WTC11 (cell line): Measurements from ENCODE around the gene ATG7. TPM values are rescaled to one million over a fixed set of nuclear protein-coding genes. Genes with fewer than 3 reads are reported as not detected.
"Not testable (repeated sequence)": the region's sequence is repeated elsewhere in the genome, so short reads cannot be mapped to it uniquely, and the experiment has no call there.

Experiments used
- ATAC-seq: fragments of 200-7000 bp; cut with Tn5 transposase; 2 replicates; pipeline ENCODE4 v1.10.0; 2021; ENCODE audit warnings: mild to moderate bottlenecking, moderate library complexity
- CTCF ChIA-PET: fragments of 300-600 bp; sonication (Branson Sonifier 250); formaldehyde crosslinking; loops from one replicate; lab custom pipeline; 2021; ENCODE audit warnings: antibody characterized with exemption; lab: Charles Lee
- POLR2A ChIA-PET: fragments of 350-600 bp; sonication (Branson Sonifier 250); formaldehyde crosslinking; loops from one replicate; lab custom pipeline; 2021; ENCODE audit warnings: antibody characterized with exemption; lab: Charles Lee
- DNase-seq: peaks from one replicate; pipeline ENCODE4 v3.0.0; 2021; ENCODE audit warnings: low spot score
- H3K27ac Mint-ChIP-seq: 2 replicates; pipeline ENCODE4 v1.8.0; 2021; ENCODE audit warnings: mixed read lengths
- H3K27me3 Mint-ChIP-seq: 2 replicates; pipeline ENCODE4 v1.8.0; 2021; ENCODE audit warnings: low read depth, mild to moderate bottlenecking, moderate library complexity, mixed read lengths
- H3K36me3 Mint-ChIP-seq: 2 replicates; pipeline ENCODE4 v1.8.0; 2021; ENCODE audit warnings: mixed read lengths
- H3K4me1 Mint-ChIP-seq: 2 replicates; pipeline ENCODE4 v1.8.0; 2022; ENCODE audit warnings: mixed read lengths
- H3K4me3 Mint-ChIP-seq: 2 replicates; pipeline ENCODE4 v1.8.0; 2021; ENCODE audit warnings: mild to moderate bottlenecking, moderate library complexity, mixed read lengths
- H3K9me3 Mint-ChIP-seq: 2 replicates; pipeline ENCODE4 v1.8.0; 2021; ENCODE audit warnings: mixed read lengths
- CDX4 ChIP-seq: fragments of 250-450 bp; sonication (Bioruptor Pico); IDR thresholded peaks from 2 replicates; pipeline ENCODE4 v1.9.0; 2021; ENCODE audit warnings: moderate library complexity, mild to moderate bottlenecking, inconsistent platforms, borderline replicate concordance
- CREM ChIP-seq: sonication (generic); formaldehyde crosslinking; IDR thresholded peaks from 2 replicates; pipeline ENCODE4 v1.8.1; 2022; ENCODE audit warnings: mild to moderate bottlenecking, missing genetic modification reagents, moderate library complexity
- CTCF ChIP-seq: fragments of 200-600 bp; IDR thresholded peaks from 2 replicates; pipeline ENCODE4 v1.8.0; 2022; ENCODE audit warnings: antibody characterized with exemption
- FOXK1 ChIP-seq: sonication (generic); formaldehyde crosslinking; IDR thresholded peaks from 2 replicates; pipeline ENCODE4 v1.8.0; 2022; ENCODE audit warnings: mild to moderate bottlenecking, moderate library complexity, missing genetic modification reagents
- FOXP1 ChIP-seq: sonication (generic); formaldehyde crosslinking; IDR thresholded peaks from 2 replicates; pipeline ENCODE4 v1.8.0; 2022; ENCODE audit warnings: missing genetic modification reagents, mild to moderate bottlenecking, moderate library complexity, borderline replicate concordance
- FOXP4 ChIP-seq: sonication (generic); formaldehyde crosslinking; IDR thresholded peaks from 2 replicates; pipeline ENCODE4 v1.8.0; 2022; ENCODE audit warnings: mild to moderate bottlenecking, missing genetic modification reagents
- GRHL2 ChIP-seq: fragments of 250-450 bp; sonication (Bioruptor Pico); IDR thresholded peaks from 2 replicates; pipeline ENCODE4 v1.8.0; 2022; ENCODE audit warnings: mild to moderate bottlenecking, moderate library complexity; ENCODE audit not compliant: insufficient replicate concordance, severe bottlenecking
- GTF2I ChIP-seq: fragments of 250-450 bp; sonication (Bioruptor Pico); conservative IDR thresholded peaks from 2 replicates; pipeline ENCODE4 v1.4.0; 2021; ENCODE audit warnings: mild to moderate bottlenecking
- KAT7 ChIP-seq: sonication (generic); formaldehyde crosslinking; IDR thresholded peaks from 2 replicates; pipeline ENCODE4 v1.8.1; 2023; ENCODE audit warnings: missing genetic modification reagents, mild to moderate bottlenecking, borderline replicate concordance
- MAX ChIP-seq: sonication (generic); formaldehyde crosslinking; IDR thresholded peaks from 2 replicates; pipeline ENCODE4 v1.8.0; 2022; ENCODE audit warnings: mild to moderate bottlenecking, missing genetic modification reagents
- MXD4 ChIP-seq: fragments of 250-450 bp; sonication (Bioruptor Pico); IDR thresholded peaks from 2 replicates; pipeline ENCODE4 v1.8.0; 2021; ENCODE audit warnings: mild to moderate bottlenecking, moderate library complexity, borderline replicate concordance
- MYBL2 ChIP-seq: sonication (generic); formaldehyde crosslinking; IDR thresholded peaks from 2 replicates; pipeline ENCODE4 v1.8.1; 2023; ENCODE audit warnings: mild to moderate bottlenecking, moderate library complexity, missing genetic modification reagents
- RORB ChIP-seq: fragments of 250-450 bp; sonication (Bioruptor Pico); IDR thresholded peaks from 2 replicates; pipeline ENCODE4 v1.9.0; 2021; ENCODE audit warnings: mild to moderate bottlenecking
- SOX15 ChIP-seq: fragments of 250-450 bp; sonication (Bioruptor Pico); IDR thresholded peaks from 2 replicates; pipeline ENCODE4 v1.9.0; 2021; ENCODE audit warnings: mild to moderate bottlenecking
- ZMAT4 ChIP-seq: fragments of 250-450 bp; sonication (Bioruptor Pico); IDR thresholded peaks from 2 replicates; pipeline ENCODE4 v1.9.0; 2021; ENCODE audit warnings: mild to moderate bottlenecking
- ZNF138 ChIP-seq: sonication (generic); formaldehyde crosslinking; conservative IDR thresholded peaks from 2 replicates; pipeline ENCODE4 v1.8.1; 2022; ENCODE audit warnings: mild to moderate bottlenecking, moderate library complexity, missing genetic modification reagents
- ZNF232 ChIP-seq: sonication (generic); formaldehyde crosslinking; IDR thresholded peaks from 2 replicates; pipeline ENCODE4 v1.8.0; 2022; ENCODE audit warnings: mild to moderate bottlenecking, missing genetic modification reagents
- total RNA-seq: library from RNA; stranded (reverse); gene quantifications from 3 replicates; pipeline ENCODE4 v1.2.3, GENCODE V29; 2021
- TF ChIP-seq, protein P1 (sequence below): sonication (generic); formaldehyde crosslinking; IDR thresholded peaks from 2 replicates; pipeline ENCODE4 v1.8.1; 2022; ENCODE audit warnings: mild to moderate bottlenecking, missing genetic modification reagents, moderate library complexity, borderline replicate concordance

Gene ATG7
- total RNA-seq, 1 experiment from 2014 or later, result 17.5 TPM

DNA sequence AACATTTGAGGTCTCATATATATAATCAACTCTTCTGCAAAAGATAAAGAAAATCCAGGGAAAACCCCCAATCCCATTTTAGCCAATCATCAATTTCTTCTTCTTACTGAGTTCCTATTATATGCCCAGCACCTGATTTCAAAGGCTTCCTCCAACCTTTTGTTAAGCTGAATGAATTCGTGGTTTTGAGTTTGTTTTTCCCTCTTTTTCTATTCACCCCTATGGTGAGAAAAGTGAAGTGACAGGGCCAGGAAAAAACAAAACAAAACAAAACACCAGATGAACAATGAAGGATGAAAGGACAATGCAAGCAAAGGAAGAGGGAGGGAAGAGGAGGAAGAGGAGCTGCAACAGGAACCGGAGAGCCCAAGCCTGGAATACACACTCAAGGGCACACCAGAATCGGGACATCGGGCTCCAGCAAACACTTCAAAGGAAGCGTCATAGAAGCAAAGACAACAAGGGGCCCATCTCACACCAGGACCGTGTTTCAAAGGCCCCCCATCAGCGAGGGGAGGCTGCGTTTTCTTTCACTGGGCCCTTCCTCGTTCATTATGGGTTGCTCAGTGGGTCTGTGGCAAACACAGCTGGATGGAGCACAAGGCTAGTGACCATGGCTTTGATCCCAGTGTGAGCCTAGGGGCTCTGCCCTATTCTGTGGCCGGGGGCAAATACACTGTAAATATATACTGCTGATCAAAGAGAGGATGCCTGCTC lies 321.3 kb downstream of the ATG7 start:
- Mint-ChIP-seq H3K27ac (peak overlapping the region; percentile 81), H3K36me3 (peaks cover 26% of the 10 kb centered on the region), H3K4me1 (peaks cover 60% of the 10 kb centered on the region), H3K9me3 (peaks cover 16% of the 10 kb centered on the region)
- DNase-seq, result no peak
- TF ChIP-seq CDX4 (CRISPR knock-in tag) (no peak), MXD4 (no peak)
- TF ChIP-seq, all 79 proteins: peak for 0
- ATAC-seq, result no peak
- Mint-ChIP-seq H3K4me3 (peak overlapping the region; percentile 12; the same call in 1 of the 2 replicates), H3K27me3 (no peaks in the 10 kb centered on the region)
- ChIA-PET POLR2A (interaction anchor here (1.4 kb wide), 1 partner anchor 50 kb away, joined by 3 read pairs; the partner anchor contains the start of gene VGLL4), CTCF (interaction anchor here (0.6 to 1.0 kb wide), 2 partner anchors 48 to 58 kb away, joined by 3 read pairs; no protein-coding TSS in a partner anchor)

GRCh38 chr3:11595024-11595423 lies 322.8 kb downstream of the ATG7 start:
- POLR2A ChIA-PET, H3K4me3 Mint-ChIP-seq, H3K27me3 Mint-ChIP-seq, H3K27ac Mint-ChIP-seq, ATAC-seq, CTCF ChIA-PET, DNase-seq: not testable (repeated sequence)
- H3K4me1 Mint-ChIP-seq, result peaks cover 51% of the 10 kb centered on the region
- H3K36me3 Mint-ChIP-seq, result peaks cover 35% of the 10 kb centered on the region
- H3K9me3 Mint-ChIP-seq, result peaks cover 16% of the 10 kb centered on the region

- Mint-ChIP-seq H3K9me3 (peaks cover 16% of the 10 kb centered on the region), H3K4me1 (peaks cover 51% of the 10 kb centered on the region), H3K36me3 (peaks cover 39% of the 10 kb centered on the region), H3K27ac (no peak overlapping the region), H3K27me3 (no peaks in the 10 kb centered on the region), H3K4me3 (no peak overlapping the region)
- ChIA-PET CTCF (no interaction called here), POLR2A (no interaction called here)
- TF ChIP-seq FOXP4 (CRISPR knock-in tag) (no peak), ZNF232 (CRISPR knock-in tag) (no peak), ZNF138 (CRISPR knock-in tag) (no peak), ZMAT4 (CRISPR knock-in tag) (no peak), GTF2I (no peak), RORB (no peak), MYBL2 (no peak), SOX15 (no peak), MAX (CRISPR knock-in tag) (no peak)
- DNase-seq (no peak), ATAC-seq (no peak)
These were observed 324.2 kb downstream of the ATG7 start for GRCh38 chr3:11596387-11596786.

GRCh38 chr3:11600501-11601282 lies 328.5 kb downstream of the ATG7 start:
- H3K27ac Mint-ChIP-seq, result peak overlapping the region; percentile 73
- H3K9me3 Mint-ChIP-seq, result peaks cover 16% of the 10 kb centered on the region
- ChIA-PET CTCF (interaction anchor here (0.8 to 1.6 kb wide), 5 partner anchors 12 to 247 kb away, joined by 3 to 4 read pairs (median 3); no protein-coding TSS in a partner anchor), POLR2A (no interaction called here)
- H3K27me3 Mint-ChIP-seq, result no peaks in the 10 kb centered on the region
- H3K36me3 Mint-ChIP-seq, result peaks cover 36% of the 10 kb centered on the region
- no peak overlapping the region for H3K4me3 Mint-ChIP-seq
- H3K4me1 Mint-ChIP-seq, result peaks cover 55% of the 10 kb centered on the region
- peak; percentile 82 for ATAC-seq
- peak; percentile 40 for DNase-seq
- no peak for TF ChIP-seq ZMAT4 (CRISPR knock-in tag)
- TF ChIP-seq CREM (CRISPR knock-in tag), result no peak
- no peak for TF ChIP-seq KAT7
- no peak for TF ChIP-seq FOXK1 (CRISPR knock-in tag)
- no peak for TF ChIP-seq FOXP1 (CRISPR knock-in tag)
- no peak for TF ChIP-seq MAX (CRISPR knock-in tag)
- no peak for TF ChIP-seq CTCF
- TF ChIP-seq GRHL2 (CRISPR knock-in tag), result no peak
- TF ChIP-seq, protein P1, sequence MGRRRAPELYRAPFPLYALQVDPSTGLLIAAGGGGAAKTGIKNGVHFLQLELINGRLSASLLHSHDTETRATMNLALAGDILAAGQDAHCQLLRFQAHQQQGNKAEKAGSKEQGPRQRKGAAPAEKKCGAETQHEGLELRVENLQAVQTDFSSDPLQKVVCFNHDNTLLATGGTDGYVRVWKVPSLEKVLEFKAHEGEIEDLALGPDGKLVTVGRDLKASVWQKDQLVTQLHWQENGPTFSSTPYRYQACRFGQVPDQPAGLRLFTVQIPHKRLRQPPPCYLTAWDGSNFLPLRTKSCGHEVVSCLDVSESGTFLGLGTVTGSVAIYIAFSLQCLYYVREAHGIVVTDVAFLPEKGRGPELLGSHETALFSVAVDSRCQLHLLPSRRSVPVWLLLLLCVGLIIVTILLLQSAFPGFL (CRISPR knock-in tag), result no peak
